ENCODE data around the gene NABP1.

The NABP1 gene

GRCh38 chr2:191713837-191714236 is 35.9 kb downstream of the NABP1 start:
- DNase-seq = no peak

- DNase-seq = no peak
These were observed 37.0 kb downstream of the NABP1 start for GRCh38 chr2:191714925-191715324.

- DNase-seq = no peak
These were observed 37.5 kb downstream of the NABP1 start for GRCh38 chr2:191715471-191715870.

- DNase-seq = no peak
These were observed 41.3 kb downstream of the NABP1 start for GRCh38 chr2:191719261-191719660.

- no peak for DNase-seq
These were observed 42.0 kb downstream of the NABP1 start for GRCh38 chr2:191719938-191720337.

GRCh38 chr2:191721331-191721730 is 43.4 kb downstream of the NABP1 start:
- no peak for DNase-seq

GRCh38 chr2:191724015-191724414 is 46.1 kb downstream of the NABP1 start:
- DNase-seq = no peak

- no peak for DNase-seq
These were observed 51.1 kb downstream of the NABP1 start for GRCh38 chr2:191728750-191729624.

- DNase-seq = no peak
These were observed 52.3 kb downstream of the NABP1 start for GRCh38 chr2:191730263-191730662.

All from activated CD4-positive, alpha-beta T cell treated with anti-CD3 and anti-CD28 coated beads, Interleukin-2, amount 50 U/mL, for 4 hours (primary cell).